Neuron (in vitro differentiated cells): ENCODE measurements around the gene ANKRD11.

Experiments
- H2AFZ ChIP-seq: one replicate; pipeline ENCODE4 v1.6.1; 2013; ENCODE audit warnings: low read depth, mild to moderate bottlenecking, inconsistent platforms, low read length, moderate library complexity
- H3K27me3 ChIP-seq: one replicate; pipeline ENCODE4 v1.6.1; 2013; ENCODE audit warnings: low read length; ENCODE audit not compliant: insufficient read depth
- H3K36me3 ChIP-seq: one replicate; pipeline ENCODE4 v1.6.1; 2013; ENCODE audit warnings: low read length; ENCODE audit not compliant: insufficient read depth
- H3K4me1 ChIP-seq: one replicate; pipeline ENCODE4 v1.6.1; 2013; ENCODE audit warnings: low read length; ENCODE audit not compliant: insufficient read depth
- H3K4me3 ChIP-seq: 2 replicates; pipeline ENCODE4 v1.5.1; 2013; ENCODE audit warnings: mild to moderate bottlenecking, low read length, moderate library complexity
- H3K9me3 ChIP-seq: one replicate; pipeline ENCODE4 v1.6.1; 2013; ENCODE audit warnings: low read length

Gene ANKRD11

GRCh38 chr16:89484041-89484501, 6.3 kb downstream of the ANKRD11 start:
- Histone ChIP-seq H3K36me3 (peaks cover 2% of the 10 kb centered on the region), H3K27me3 (no peaks in the 10 kb centered on the region), H3K4me1 (peaks cover 48% of the 10 kb centered on the region), H3K4me3 (no peak overlapping the region), H2AFZ (no peak overlapping the region), H3K9me3 (no peaks in the 10 kb centered on the region)

- H3K4me1 ChIP-seq = peaks cover 40% of the 10 kb centered on the region
Measured at GRCh38 chr16:89482817-89483205, 7.5 kb downstream of the ANKRD11 start.

GRCh38 chr16:89482150-89482816, 8.1 kb downstream of the ANKRD11 start:
- Histone ChIP-seq H3K4me3 (no peak overlapping the region), H3K4me1 (peaks cover 38% of the 10 kb centered on the region), H2AFZ (no peak overlapping the region), H3K36me3 (peaks cover 2% of the 10 kb centered on the region), H3K9me3 (no peaks in the 10 kb centered on the region), H3K27me3 (no peaks in the 10 kb centered on the region)

More at GRCh38 chr16:89482817-89483205, 7.5 kb downstream of the ANKRD11 start:
- H2AFZ ChIP-seq = no peak overlapping the region
- no peak overlapping the region for H3K4me3 ChIP-seq
- H3K27me3 ChIP-seq = no peaks in the 10 kb centered on the region
- peaks cover 2% of the 10 kb centered on the region for H3K36me3 ChIP-seq
- no peaks in the 10 kb centered on the region for H3K9me3 ChIP-seq

- Histone ChIP-seq H3K27me3 (no peaks in the 10 kb centered on the region), H3K4me1 (peaks cover 37% of the 10 kb centered on the region), H2AFZ (no peak overlapping the region), H3K4me3 (no peak overlapping the region), H3K9me3 (no peaks in the 10 kb centered on the region), H3K36me3 (peaks cover 1% of the 10 kb centered on the region)
Measured at GRCh38 chr16:89481356-89481955, 8.9 kb downstream of the ANKRD11 start.

GRCh38 chr16:89478576-89479221, 11.7 kb downstream of the ANKRD11 start:
- no peak overlapping the region for H3K4me3 ChIP-seq
- H3K9me3 ChIP-seq = no peaks in the 10 kb centered on the region
- no peak overlapping the region for H2AFZ ChIP-seq
- peaks cover 24% of the 10 kb centered on the region for H3K4me1 ChIP-seq
- H3K36me3 ChIP-seq = peaks cover 2% of the 10 kb centered on the region
- H3K27me3 ChIP-seq = no peaks in the 10 kb centered on the region

GRCh38 chr16:89476811-89477261, 13.5 kb downstream of the ANKRD11 start:
- Histone ChIP-seq H3K4me1 (peaks cover 19% of the 10 kb centered on the region), H2AFZ (no peak overlapping the region), H3K4me3 (no peak overlapping the region), H3K36me3 (peaks cover 2% of the 10 kb centered on the region), H3K27me3 (no peaks in the 10 kb centered on the region), H3K9me3 (no peaks in the 10 kb centered on the region)

GRCh38 chr16:89476379-89476778, 14.0 kb downstream of the ANKRD11 start:
- H2AFZ ChIP-seq = no peak overlapping the region
- H3K27me3 ChIP-seq = no peaks in the 10 kb centered on the region
- peaks cover 16% of the 10 kb centered on the region for H3K4me1 ChIP-seq
- peaks cover 2% of the 10 kb centered on the region for H3K36me3 ChIP-seq
- no peak overlapping the region for H3K4me3 ChIP-seq
- no peaks in the 10 kb centered on the region for H3K9me3 ChIP-seq

- H3K36me3 ChIP-seq = peaks cover 2% of the 10 kb centered on the region
- no peak overlapping the region for H2AFZ ChIP-seq
- H3K9me3 ChIP-seq = peaks cover 2% of the 10 kb centered on the region
- peaks cover 16% of the 10 kb centered on the region for H3K4me1 ChIP-seq
- no peak overlapping the region for H3K4me3 ChIP-seq
- H3K27me3 ChIP-seq = no peaks in the 10 kb centered on the region
Measured at GRCh38 chr16:89475144-89475543, 15.2 kb downstream of the ANKRD11 start.

GRCh38 chr16:89473791-89474414, 16.5 kb downstream of the ANKRD11 start:
- H3K9me3 ChIP-seq = peaks cover 2% of the 10 kb centered on the region
- H3K36me3 ChIP-seq = peaks cover 2% of the 10 kb centered on the region
- no peak overlapping the region for H2AFZ ChIP-seq
- H3K4me3 ChIP-seq = no peak overlapping the region
- no peaks in the 10 kb centered on the region for H3K27me3 ChIP-seq
- peaks cover 14% of the 10 kb centered on the region for H3K4me1 ChIP-seq

GRCh38 chr16:89473136-89473712, 17.1 kb downstream of the ANKRD11 start:
- H3K9me3 ChIP-seq = peaks cover 2% of the 10 kb centered on the region
- H3K4me3 ChIP-seq = no peak overlapping the region
- peaks cover 2% of the 10 kb centered on the region for H3K36me3 ChIP-seq
- H3K27me3 ChIP-seq = no peaks in the 10 kb centered on the region
- peaks cover 13% of the 10 kb centered on the region for H3K4me1 ChIP-seq
- H2AFZ ChIP-seq = no peak overlapping the region

- no peak overlapping the region for H2AFZ ChIP-seq
- H3K4me1 ChIP-seq = peaks cover 13% of the 10 kb centered on the region
- H3K27me3 ChIP-seq = no peaks in the 10 kb centered on the region
- peaks cover 2% of the 10 kb centered on the region for H3K36me3 ChIP-seq
- H3K9me3 ChIP-seq = peaks cover 2% of the 10 kb centered on the region
- H3K4me3 ChIP-seq = no peak overlapping the region
Measured at GRCh38 chr16:89472711-89473075, 17.7 kb downstream of the ANKRD11 start.

- Histone ChIP-seq H2AFZ (no peak overlapping the region), H3K27me3 (no peaks in the 10 kb centered on the region), H3K4me3 (no peak overlapping the region), H3K4me1 (peaks cover 17% of the 10 kb centered on the region), H3K9me3 (peaks cover 2% of the 10 kb centered on the region), H3K36me3 (no peaks in the 10 kb centered on the region)
Measured at GRCh38 chr16:89467382-89467781, 23.0 kb downstream of the ANKRD11 start.

GRCh38 chr16:89466920-89467319, 23.4 kb downstream of the ANKRD11 start:
- Histone ChIP-seq H3K9me3 (peaks cover 2% of the 10 kb centered on the region), H3K4me3 (no peak overlapping the region), H3K27me3 (no peaks in the 10 kb centered on the region), H3K4me1 (peaks cover 17% of the 10 kb centered on the region), H2AFZ (no peak overlapping the region), H3K36me3 (no peaks in the 10 kb centered on the region)
